PC-9 (cell line): ENCODE data around the gene LAYN. TPM values are rescaled to one million over a fixed set of nuclear protein-coding genes. Genes with fewer than 3 reads are reported as not detected.

Source experiments
- BruUV-seq: library from RNA; stranded (reverse); fragments of 400-500 nt; replicated peaks from 2 replicates; lab custom pipeline; 2021; lab: Mats Ljungman, UMichigan
- CTCF ChIA-PET: fragments of 300-600 bp; sonication (Branson Sonifier 250); formaldehyde crosslinking; loops from one replicate; lab custom pipeline; 2022; ENCODE audit warnings: antibody characterized with exemption; lab: Charles Lee
- POLR2A ChIA-PET: fragments of 300-600 bp; sonication (Branson Sonifier 250); formaldehyde crosslinking; loops from one replicate; lab custom pipeline; 2022; ENCODE audit warnings: antibody characterized with exemption; ENCODE audit not compliant: unreplicated experiment; lab: Charles Lee
- DNase-seq, 2 experiments: peaks; one replicate each; pipeline versions ENCODE4 v3.0.0 to v3.0.0-alpha.2; 2015 to 2022; ENCODE audit warnings: mixed read lengths in 1 of 2
- H2AFZ ChIP-seq: fragments of 200-600 bp; sonication (generic); 2 replicates; pipeline ENCODE4 v1.8.1; 2017; ENCODE audit warnings: antibody characterized with exemption
- H3F3A ChIP-seq: fragments of 200-600 bp; sonication (generic); 2 replicates; pipeline ENCODE4 v1.8.1; 2017; ENCODE audit warnings: antibody characterized with exemption, mild to moderate bottlenecking, low read depth; ENCODE audit not compliant: insufficient read depth
- H3K27ac ChIP-seq: fragments of 200-600 bp; sonication (generic); 2 replicates; pipeline ENCODE4 v1.6.1; 2016; ENCODE audit warnings: mixed run types
- H3K27me3 ChIP-seq: fragments of 200-600 bp; sonication (generic); 2 replicates; pipeline ENCODE4 v1.6.1; 2016; ENCODE audit warnings: low read depth, mixed run types; ENCODE audit not compliant: insufficient read depth
- H3K36me3 ChIP-seq: fragments of 200-600 bp; sonication (generic); 2 replicates; pipeline ENCODE4 v1.6.1; 2016; ENCODE audit warnings: low read depth, mixed run types
- H3K4me1 ChIP-seq: fragments of 200-600 bp; sonication (generic); replicated peaks from 2 replicates; pipeline ENCODE4 v1.6.1; 2016; ENCODE audit warnings: mixed run types; ENCODE audit not compliant: insufficient read depth
- H3K4me2 ChIP-seq: fragments of 200-600 bp; sonication (generic); 2 replicates; pipeline ENCODE4 v1.6.1; 2017; ENCODE audit warnings: mixed run types
- H3K4me3 ChIP-seq: fragments of 200-600 bp; sonication (generic); 2 replicates; pipeline ENCODE4 v1.6.1; 2016; ENCODE audit warnings: mixed run types
- H3K79me2 ChIP-seq: fragments of 200-600 bp; sonication (generic); 2 replicates; pipeline ENCODE4 v1.6.1; 2017; ENCODE audit warnings: low read depth, mixed run types
- H3K9me2 ChIP-seq: fragments of 200-600 bp; sonication (generic); 2 replicates; pipeline ENCODE4 v1.8.1; 2017; ENCODE audit warnings: mild to moderate bottlenecking; ENCODE audit not compliant: insufficient read depth
- H3K9me3 ChIP-seq: fragments of 200-600 bp; sonication (generic); 2 replicates; pipeline ENCODE4 v1.8.1; 2016; ENCODE audit warnings: low read depth; ENCODE audit not compliant: insufficient read depth
- H4K20me1 ChIP-seq: fragments of 200-600 bp; sonication (generic); 2 replicates; pipeline ENCODE4 v1.8.1; 2017; ENCODE audit not compliant: insufficient read depth
- EZH2 ChIP-seq: fragments of 200-600 bp; sonication (generic); IDR thresholded peaks from 2 replicates; pipeline ENCODE4 v1.8.0; 2017; ENCODE audit warnings: antibody characterized with exemption, low read depth
- intact Hi-C: fragments of 100-400 bp; cut with micrococcal nuclease; formaldehyde crosslinking; loops from one replicate; pipeline ENCODE4 v1.10.0; 2022; ENCODE audit not compliant: unreplicated experiment
- total RNA-seq: library from RNA; stranded (reverse); gene quantifications from 2 replicates; pipeline ENCODE4 v1.2.3, GENCODE V29; 2021
- TF ChIP-seq, protein P1 (sequence below): fragments of 200-600 bp; sonication (generic); conservative IDR thresholded peaks from 2 replicates; pipeline ENCODE4 v1.6.1; 2017; ENCODE audit warnings: mixed run types, antibody characterized with exemption, mild to moderate bottlenecking, moderate library complexity

Gene LAYN
- total RNA-seq, 1 experiment from 2014 or later: 19.9 TPM

DNA sequence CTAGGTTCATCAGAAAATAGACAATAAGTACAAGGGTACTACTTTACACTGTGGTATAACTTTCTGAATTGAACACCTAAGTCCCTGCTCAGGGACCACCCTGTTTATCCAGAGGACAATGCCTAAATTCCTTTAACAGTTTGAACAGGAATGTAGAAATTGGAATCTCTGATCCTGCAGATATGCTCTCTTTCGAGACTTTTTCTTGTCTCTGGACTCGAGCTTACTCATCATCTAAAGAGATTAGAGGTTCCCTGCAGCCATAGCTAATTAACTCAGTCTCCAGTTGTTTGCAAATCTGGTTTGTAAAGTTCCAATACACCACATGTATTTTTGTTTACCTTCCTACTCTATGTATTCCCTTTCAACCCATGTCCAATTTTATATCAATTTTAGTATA lies 24.9 kb upstream of the LAYN start:
- no peaks in the 10 kb centered on the region for H4K20me1 ChIP-seq
- 0 out of 2 replicates have a peak, but pooled peaks cover 5% of the 10 kb centered on the region for H3F3A ChIP-seq
- DNase-seq: no peak
- H3K79me2 ChIP-seq: no peaks in the 10 kb centered on the region
- no peaks in the 10 kb centered on the region for H3K27me3 ChIP-seq
- BruUV-seq: no TSS peak
- ChIA-PET POLR2A (no interaction called here), CTCF (no interaction called here)
- no peaks in the 10 kb centered on the region for H3K36me3 ChIP-seq
- H3K4me1 ChIP-seq: no peaks in the 10 kb centered on the region
- 0 out of 2 replicates have a peak, but pooled peaks cover 11% of the 10 kb centered on the region for H3K9me2 ChIP-seq
- no peak overlapping the region for H3K27ac ChIP-seq
- H2AFZ ChIP-seq: no peak overlapping the region
- intact Hi-C loops: no loop called here
- no peak for TF ChIP-seq EZH2
- TF ChIP-seq, protein P1, sequence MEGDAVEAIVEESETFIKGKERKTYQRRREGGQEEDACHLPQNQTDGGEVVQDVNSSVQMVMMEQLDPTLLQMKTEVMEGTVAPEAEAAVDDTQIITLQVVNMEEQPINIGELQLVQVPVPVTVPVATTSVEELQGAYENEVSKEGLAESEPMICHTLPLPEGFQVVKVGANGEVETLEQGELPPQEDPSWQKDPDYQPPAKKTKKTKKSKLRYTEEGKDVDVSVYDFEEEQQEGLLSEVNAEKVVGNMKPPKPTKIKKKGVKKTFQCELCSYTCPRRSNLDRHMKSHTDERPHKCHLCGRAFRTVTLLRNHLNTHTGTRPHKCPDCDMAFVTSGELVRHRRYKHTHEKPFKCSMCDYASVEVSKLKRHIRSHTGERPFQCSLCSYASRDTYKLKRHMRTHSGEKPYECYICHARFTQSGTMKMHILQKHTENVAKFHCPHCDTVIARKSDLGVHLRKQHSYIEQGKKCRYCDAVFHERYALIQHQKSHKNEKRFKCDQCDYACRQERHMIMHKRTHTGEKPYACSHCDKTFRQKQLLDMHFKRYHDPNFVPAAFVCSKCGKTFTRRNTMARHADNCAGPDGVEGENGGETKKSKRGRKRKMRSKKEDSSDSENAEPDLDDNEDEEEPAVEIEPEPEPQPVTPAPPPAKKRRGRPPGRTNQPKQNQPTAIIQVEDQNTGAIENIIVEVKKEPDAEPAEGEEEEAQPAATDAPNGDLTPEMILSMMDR: no peak
- no peak overlapping the region for H3K4me2 ChIP-seq
- H3K4me3 ChIP-seq: no peak overlapping the region
- H3K9me3 ChIP-seq: no peaks in the 10 kb centered on the region

DNA sequence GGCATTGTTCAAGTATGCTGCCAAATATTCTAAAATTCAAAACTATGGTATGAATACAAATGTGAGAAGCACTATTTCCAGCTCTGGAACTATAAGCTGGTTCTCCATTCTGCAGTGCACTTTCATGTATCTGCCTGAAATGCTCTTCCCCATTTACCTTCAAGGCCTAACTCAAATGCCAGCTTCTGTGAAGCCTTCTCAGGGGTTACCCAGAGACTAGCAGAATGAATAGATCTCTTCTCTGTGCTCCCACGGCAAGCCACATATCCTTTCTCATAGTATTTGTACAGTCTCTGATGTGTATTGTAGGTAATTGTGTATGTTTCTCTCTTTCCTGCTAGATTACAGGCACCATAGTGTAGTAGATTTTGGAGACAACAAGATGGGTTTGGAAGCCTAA lies 21.9 kb upstream of the LAYN start:
- H3K4me1 ChIP-seq: no peaks in the 10 kb centered on the region
- intact Hi-C loops: no loop called here
- no peaks in the 10 kb centered on the region for H3K27me3 ChIP-seq
- no peak overlapping the region; the same call in 1 of the 2 replicates for H2AFZ ChIP-seq
- H3K9me2 ChIP-seq: 0 out of 2 replicates have a peak, but pooled peaks cover 11% of the 10 kb centered on the region
- no peaks in the 10 kb centered on the region for H3K36me3 ChIP-seq
- BruUV-seq: no TSS peak
- no peak for DNase-seq
- no peaks in the 10 kb centered on the region for H4K20me1 ChIP-seq
- no peaks in the 10 kb centered on the region for H3K79me2 ChIP-seq
- H3K4me3 ChIP-seq: no peak overlapping the region
- ChIA-PET POLR2A (no interaction called here), CTCF (no interaction called here)
- no peak overlapping the region for H3K27ac ChIP-seq
- TF ChIP-seq, protein P1: no peak
- no peak for TF ChIP-seq EZH2
- H3K9me3 ChIP-seq: no peaks in the 10 kb centered on the region
- no peaks in the 10 kb centered on the region for H3F3A ChIP-seq
- no peak overlapping the region for H3K4me2 ChIP-seq

DNA sequence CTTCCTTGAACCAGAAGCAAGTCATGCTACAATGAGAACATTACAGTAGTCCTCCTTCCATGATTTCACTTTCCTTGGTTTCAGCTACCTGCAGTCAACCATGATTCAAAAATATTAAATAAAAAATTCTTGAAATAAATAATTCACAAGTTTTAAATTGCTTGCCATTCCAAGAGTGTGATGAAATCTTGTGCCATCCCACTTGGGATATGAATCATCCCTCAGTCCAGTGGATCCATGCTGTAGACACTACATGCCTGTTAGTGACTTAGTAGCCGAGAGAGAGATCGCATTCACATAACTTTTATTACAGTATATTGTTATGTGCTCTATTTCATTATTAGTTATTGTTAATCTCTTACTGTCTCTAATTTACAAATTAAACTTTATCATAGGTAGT lies 20.0 kb upstream of the LAYN start:
- CTCF ChIA-PET: interaction anchor here (0.6 kb wide), 1 partner anchor 8 kb away, joined by 9 read pairs; the partner anchor contains the start of gene BTG4
- Histone ChIP-seq H3K27me3 (no peaks in the 10 kb centered on the region), H4K20me1 (no peaks in the 10 kb centered on the region), H3K9me3 (no peaks in the 10 kb centered on the region), H3F3A (no peaks in the 10 kb centered on the region), H3K9me2 (0 out of 2 replicates have a peak, but pooled peaks cover 11% of the 10 kb centered on the region), H3K4me3 (no peak overlapping the region), H3K36me3 (no peaks in the 10 kb centered on the region), H2AFZ (no peak overlapping the region), H3K79me2 (no peaks in the 10 kb centered on the region), H3K4me1 (no peaks in the 10 kb centered on the region), H3K27ac (no peak overlapping the region), H3K4me2 (no peak overlapping the region)
- POLR2A ChIA-PET: no interaction called here
- BruUV-seq: no TSS peak
- no peak for TF ChIP-seq EZH2
- TF ChIP-seq, protein P1: no peak
- no peak for DNase-seq
- intact Hi-C loops: no loop called here
